SH-SY5Y (cell line): ENCODE data around the gene GNL3.

Source experiments
- GATA2 ChIP-seq: IDR thresholded peaks from 2 replicates; pipeline ENCODE4 v1.6.1; 2011; ENCODE audit warnings: mild to moderate bottlenecking, low read depth, low read length
- GATA3 ChIP-seq: IDR thresholded peaks from 2 replicates; pipeline ENCODE4 v1.6.1; 2011; ENCODE audit warnings: low read depth, mild to moderate bottlenecking, low read length, moderate library complexity

- TF ChIP-seq GATA3: no peak
- no peak for TF ChIP-seq GATA2
Measured at GRCh38 chr3:52695798-52696671, 10.2 kb downstream of the GNL3 start.
